ENCODE data around the gene PRELID1. TPM values are rescaled to one million over a fixed set of nuclear protein-coding genes. Genes with fewer than 3 reads are reported as not detected.

The PRELID1 gene
- total RNA-seq, 1 donor from 2014 or later, result 88.2 TPM

- peaks cover 5% of the 10 kb centered on the region for H3K36me3 Mint-ChIP-seq (ENCODE audit: unreplicated experiment)
These were observed 28.7 kb downstream of the PRELID1 start for GRCh38 chr5:177332031-177332895.

GRCh38 chr5:177332896-177333260, 29.3 kb downstream of the PRELID1 start:
- no peak for TF ChIP-seq CTCF (IDR thresholded peaks at IDR 0.05; ENCODE audit: partially characterized antibody, unreplicated experiment)
- H3K4me1 Mint-ChIP-seq (ENCODE audit: low read depth, unreplicated experiment), result peaks cover 22% of the 10 kb centered on the region
- H3K4me3 Mint-ChIP-seq (ENCODE audit: unreplicated experiment), result peak overlapping the region; percentile 46
- peak; percentile 77 for DNase-seq
- peaks cover 12% of the 10 kb centered on the region for H3K27me3 Mint-ChIP-seq (ENCODE audit: unreplicated experiment)
- H3K36me3 Mint-ChIP-seq (ENCODE audit: unreplicated experiment), result peaks cover 5% of the 10 kb centered on the region
- H3K27ac Mint-ChIP-seq (ENCODE audit: unreplicated experiment), result peak overlapping the region; percentile 57
- H3K9me3 Mint-ChIP-seq (ENCODE audit: unreplicated experiment), result peaks cover 7% of the 10 kb centered on the region

More at GRCh38 chr5:177332031-177332895, 28.7 kb downstream of the PRELID1 start:
- Mint-ChIP-seq H3K4me1 (ENCODE audit: low read depth, unreplicated experiment) (peaks cover 22% of the 10 kb centered on the region), H3K27me3 (ENCODE audit: unreplicated experiment) (peaks cover 12% of the 10 kb centered on the region), H3K9me3 (ENCODE audit: unreplicated experiment) (peaks cover 7% of the 10 kb centered on the region), H3K4me3 (ENCODE audit: unreplicated experiment) (peak overlapping the region; percentile 46), H3K27ac (ENCODE audit: unreplicated experiment) (peak overlapping the region; percentile 83)
- DNase-seq, result no peak
- no peak for TF ChIP-seq CTCF (IDR thresholded peaks at IDR 0.05; ENCODE audit: partially characterized antibody, unreplicated experiment)

GRCh38 chr5:177333420-177334154, 30.0 kb downstream of the PRELID1 start:
- Mint-ChIP-seq H3K27me3 (ENCODE audit: unreplicated experiment) (peaks cover 12% of the 10 kb centered on the region), H3K4me1 (ENCODE audit: low read depth, unreplicated experiment) (peaks cover 22% of the 10 kb centered on the region), H3K27ac (ENCODE audit: unreplicated experiment) (peak overlapping the region; percentile 68), H3K9me3 (ENCODE audit: unreplicated experiment) (peaks cover 7% of the 10 kb centered on the region), H3K36me3 (ENCODE audit: unreplicated experiment) (peaks cover 5% of the 10 kb centered on the region), H3K4me3 (ENCODE audit: unreplicated experiment) (peak overlapping the region; percentile 59)
- DNase-seq, result no peak
- no peak for TF ChIP-seq CTCF (IDR thresholded peaks at IDR 0.05; ENCODE audit: partially characterized antibody, unreplicated experiment)

DNA sequence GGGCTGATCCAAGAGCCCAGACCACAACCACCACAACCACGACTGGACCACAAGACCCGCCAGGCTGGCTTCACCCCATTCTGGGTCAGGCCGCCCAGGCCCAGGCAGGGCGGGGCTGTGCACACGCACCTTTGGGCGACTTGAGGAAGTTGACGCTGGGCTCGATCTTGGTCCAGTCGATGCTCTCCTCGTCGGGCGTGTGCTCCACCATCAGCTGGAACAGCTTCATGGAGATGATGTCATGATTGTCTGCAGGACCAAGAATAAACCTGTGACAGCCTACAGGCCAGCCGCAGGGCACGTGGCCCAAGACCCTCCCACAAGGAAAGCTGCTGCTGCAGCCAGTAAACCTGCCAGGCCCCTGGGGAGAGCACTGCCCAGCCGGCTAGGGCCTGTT, 30.6 kb downstream of the PRELID1 start:
- H3K4me1 Mint-ChIP-seq (ENCODE audit: low read depth, unreplicated experiment), result peaks cover 22% of the 10 kb centered on the region
- H3K36me3 Mint-ChIP-seq (ENCODE audit: unreplicated experiment), result peaks cover 5% of the 10 kb centered on the region
- H3K27me3 Mint-ChIP-seq (ENCODE audit: unreplicated experiment), result peaks cover 12% of the 10 kb centered on the region
- DNase-seq, result no peak
- TF ChIP-seq CTCF (IDR thresholded peaks at IDR 0.05; ENCODE audit: partially characterized antibody, unreplicated experiment), result no peak
- H3K27ac Mint-ChIP-seq (ENCODE audit: unreplicated experiment), result peak overlapping the region; percentile 68
- H3K9me3 Mint-ChIP-seq (ENCODE audit: unreplicated experiment), result peaks cover 7% of the 10 kb centered on the region
- H3K4me3 Mint-ChIP-seq (ENCODE audit: unreplicated experiment), result peak overlapping the region; percentile 59

Measured in glutamatergic neuron (in vitro differentiated cells).